ENCODE data around the gene MORN1.
"Not testable (repeated sequence)": the region's sequence is repeated elsewhere in the genome, so short reads cannot be mapped to it uniquely, and the experiment has no call there.

Gene MORN1

DNA sequence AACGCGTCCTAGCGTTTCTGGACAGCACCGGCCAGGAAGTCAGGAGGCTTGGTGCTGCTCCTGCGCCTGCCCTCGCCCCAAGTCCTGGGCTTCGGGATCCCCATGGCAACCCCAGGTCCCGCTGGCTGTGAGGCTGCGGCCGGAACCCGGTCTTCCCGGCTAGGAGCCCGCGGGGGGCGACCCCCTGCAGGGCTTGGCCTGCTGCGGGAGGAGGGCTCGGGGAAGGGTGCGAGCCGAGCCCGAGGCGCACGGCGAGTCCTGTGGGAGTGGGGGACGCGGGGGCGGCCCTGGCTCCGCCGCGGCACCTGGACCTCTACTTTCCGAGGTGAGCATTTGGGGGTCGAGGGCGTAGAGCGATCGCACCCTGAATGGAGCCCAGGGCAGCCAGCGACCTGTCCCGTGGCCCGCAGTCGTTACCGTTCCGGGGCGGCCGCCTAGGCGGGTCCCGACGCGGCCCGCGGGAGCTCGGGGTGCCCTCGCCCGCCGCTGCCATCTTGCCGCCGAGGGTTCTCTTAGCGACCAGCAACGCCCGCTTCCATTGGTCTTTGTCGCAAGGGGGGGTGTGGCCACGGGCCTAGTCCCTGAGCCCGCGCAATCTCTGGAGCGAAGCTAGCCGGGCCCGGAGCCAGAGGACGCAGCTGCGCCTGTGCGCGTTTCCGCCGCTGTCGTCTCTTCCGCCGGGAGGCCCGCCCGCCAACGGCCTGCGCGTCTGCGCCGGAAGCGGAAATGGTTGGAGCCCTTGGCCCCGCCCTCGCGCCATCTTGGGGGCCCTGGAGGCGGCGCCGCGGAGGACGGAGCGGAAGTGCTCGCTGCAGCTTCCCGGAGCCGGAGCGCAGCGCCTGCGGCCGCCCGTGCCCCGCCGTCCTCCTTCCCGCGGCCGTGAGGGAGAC lies at the start of gene MORN1, which contains the start of gene RER1:
TSS of gene MORN1 (minus strand) at position 514 of the 890 bp plus-strand sequence. CDS start at position 493, 21 bp downstream.
TSS of gene RER1 (plus strand) at position 801 of the 890 bp plus-strand sequence. CDS start 3,950 bp downstream, outside the sequence.
- peak; percentile 96 to 100 for DNase-seq

DNA sequence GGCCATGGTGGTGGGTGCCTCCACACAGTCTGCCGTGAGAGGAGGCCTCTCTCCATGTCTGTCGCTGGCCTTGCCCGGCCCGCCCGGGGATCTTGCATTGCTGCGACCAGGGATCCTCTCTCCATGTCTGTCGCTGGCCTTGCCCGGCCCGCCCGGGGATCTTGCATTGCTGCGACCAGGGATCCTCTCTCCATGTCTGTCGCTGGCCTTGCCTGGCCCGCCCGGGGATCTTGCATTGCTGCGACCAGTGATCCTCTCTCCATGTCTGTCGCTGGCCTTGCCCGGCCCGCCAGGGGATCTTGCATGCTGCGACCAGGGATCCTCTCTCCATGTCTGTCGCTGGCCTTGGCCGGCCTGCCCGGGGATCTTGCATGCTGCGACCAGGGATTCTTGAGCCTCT lies 49.0 kb upstream of the MORN1 start:
- DNase-seq = not testable (repeated sequence)

DNA sequence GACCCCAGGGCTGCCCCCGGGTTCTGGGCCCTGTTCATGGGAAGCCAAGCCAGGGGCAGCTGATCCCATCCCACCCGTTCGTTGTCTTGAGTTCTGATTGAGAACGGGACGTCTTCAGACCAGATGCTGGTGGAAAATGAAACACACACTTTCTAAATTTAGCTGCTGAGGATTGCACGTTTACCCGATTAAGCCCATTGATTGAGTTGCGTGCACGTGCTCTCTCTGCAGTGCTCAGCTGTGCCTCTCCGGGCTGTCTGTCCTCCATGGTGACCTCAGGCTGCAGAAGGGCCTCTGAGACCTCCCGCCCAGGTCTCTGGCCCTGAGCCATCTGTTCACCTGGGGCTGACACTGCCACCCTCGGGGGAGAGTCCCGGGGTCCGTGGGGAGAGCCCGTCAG lies 48.0 kb upstream of the MORN1 start:
- no peak for DNase-seq

DNA sequence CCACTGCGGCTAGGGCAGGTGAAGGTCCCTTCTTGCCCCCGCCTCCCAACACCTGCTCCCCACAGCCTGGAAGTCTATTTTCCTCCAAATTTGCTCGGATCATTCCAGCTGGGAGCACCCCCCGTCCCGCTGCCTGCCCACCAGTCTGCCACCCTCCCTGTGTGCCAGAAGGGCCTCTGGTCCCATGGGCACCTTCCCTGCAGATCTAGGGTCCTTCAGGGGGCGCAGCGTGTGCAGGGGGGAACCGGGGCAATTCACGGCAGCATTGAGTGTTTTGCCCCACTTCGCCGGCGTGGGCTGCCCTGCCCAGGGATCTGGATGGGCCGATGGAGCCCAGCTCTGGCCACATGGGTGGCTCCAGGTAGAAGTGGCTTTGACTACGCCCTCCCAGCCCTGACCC lies 47.3 kb upstream of the MORN1 start:
- DNase-seq = no peak

DNA sequence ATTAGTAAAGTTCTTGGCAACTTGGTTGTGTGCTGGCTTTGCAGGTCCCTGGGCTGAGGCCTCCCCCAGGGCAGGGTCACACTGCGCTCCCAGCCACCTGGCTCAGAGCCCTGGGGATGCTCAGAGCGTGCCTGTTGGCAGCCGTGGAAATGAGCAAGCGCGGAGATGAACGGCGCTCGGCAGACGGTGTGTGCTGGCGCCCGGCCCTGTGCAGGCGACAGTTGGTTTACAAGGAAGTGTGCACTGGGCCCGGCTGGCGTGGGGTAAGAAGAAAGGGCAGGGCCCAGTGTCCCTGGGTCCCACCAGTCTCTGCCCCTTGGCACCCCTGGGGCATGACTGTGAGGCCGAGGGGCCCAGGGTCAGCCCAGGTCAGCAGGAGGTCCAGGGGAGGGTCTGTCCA lies 46.7 kb upstream of the MORN1 start:
- DNase-seq = no peak

DNA sequence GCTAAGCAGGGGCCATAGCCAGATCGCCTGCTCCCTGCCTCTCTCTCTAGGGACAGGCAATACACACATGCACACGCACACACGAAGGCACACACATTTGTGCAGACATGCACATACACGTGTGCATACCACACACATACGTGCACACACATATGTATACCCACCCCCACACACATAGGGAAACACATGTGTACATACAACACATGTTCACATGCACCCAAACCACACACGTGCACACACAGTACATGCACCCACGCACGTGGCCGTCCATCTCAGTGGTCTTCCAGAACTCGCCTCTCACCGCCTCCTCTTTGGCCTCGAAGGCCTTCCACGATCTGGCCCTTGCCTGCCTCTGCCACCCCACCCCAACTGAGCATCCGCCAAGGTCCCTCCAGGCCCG lies 46.3 kb upstream of the MORN1 start:
- DNase-seq = no peak

DNA sequence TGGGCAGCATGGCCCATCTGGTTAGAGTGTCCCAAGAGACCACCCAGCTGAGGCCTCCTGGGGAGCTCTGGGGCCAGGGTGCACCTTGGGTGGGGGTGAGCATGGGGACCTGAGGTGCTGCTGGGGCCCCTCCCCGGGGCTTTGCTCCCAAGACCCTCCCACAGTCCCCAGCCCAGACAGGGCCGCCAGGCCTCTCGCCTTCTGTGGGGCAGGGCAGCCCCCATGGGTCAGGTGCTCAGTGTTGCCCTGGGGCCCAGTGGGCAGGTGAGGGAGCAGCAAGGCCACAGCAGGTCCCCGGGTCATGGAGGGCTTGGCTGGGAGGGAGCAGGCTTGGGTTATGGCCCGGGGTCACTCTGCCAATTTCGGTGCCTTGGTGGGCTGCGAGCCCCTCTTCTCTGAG lies 45.5 kb upstream of the MORN1 start:
- no peak for DNase-seq

DNA sequence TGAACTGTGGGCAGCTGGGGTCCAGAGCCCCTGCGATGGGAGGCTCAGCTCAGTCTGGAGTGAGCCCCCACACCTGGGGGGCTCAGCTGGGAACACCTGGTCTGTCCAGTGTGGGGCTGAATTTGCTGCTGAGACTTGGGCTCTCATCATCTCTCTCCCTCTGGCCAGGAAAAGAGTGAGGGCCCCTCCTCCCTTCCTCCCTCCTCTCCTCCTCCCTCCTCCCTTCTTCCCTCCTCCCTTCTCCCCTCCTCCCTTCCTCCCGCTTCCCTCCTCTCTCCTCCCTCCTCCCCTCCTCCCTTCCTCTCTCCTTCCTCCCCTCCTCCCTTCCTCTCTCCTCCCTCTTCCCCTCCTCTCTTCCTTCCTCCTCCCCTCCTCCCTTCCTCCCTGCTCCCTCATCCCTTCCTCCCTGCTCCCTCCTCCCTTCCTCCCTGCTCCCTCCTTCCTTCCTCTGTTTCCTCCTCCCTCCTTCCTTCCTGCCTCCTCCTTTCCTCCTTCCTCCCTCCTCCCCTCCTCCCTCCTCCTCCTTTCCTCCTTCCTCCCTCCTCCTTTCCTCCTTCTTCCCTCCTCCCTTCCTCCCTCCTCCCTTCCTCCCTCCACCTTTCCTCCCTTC lies 44.5 kb upstream of the MORN1 start:
- DNase-seq = no peak

DNA sequence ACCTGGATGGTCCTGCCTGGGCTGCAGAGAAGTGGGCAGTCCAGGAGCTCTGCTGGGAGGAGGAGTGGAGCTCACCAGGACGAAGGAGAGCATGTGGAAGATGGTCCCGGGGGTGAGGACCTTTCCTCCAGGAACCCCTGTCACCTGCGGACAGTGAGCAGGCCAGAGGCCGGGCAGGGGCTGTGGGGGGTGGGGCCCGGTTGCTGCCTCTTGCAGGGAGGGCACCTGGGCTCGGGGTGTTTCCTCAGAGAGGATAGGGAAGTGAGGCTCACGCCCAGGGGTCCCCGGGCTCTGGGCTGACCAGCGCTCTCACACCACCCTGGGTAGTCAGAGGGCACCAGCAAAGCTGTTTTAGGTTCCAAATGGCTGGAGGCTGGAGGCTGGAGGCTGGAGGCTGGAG lies 43.7 kb upstream of the MORN1 start:
- no peak for DNase-seq

DNA sequence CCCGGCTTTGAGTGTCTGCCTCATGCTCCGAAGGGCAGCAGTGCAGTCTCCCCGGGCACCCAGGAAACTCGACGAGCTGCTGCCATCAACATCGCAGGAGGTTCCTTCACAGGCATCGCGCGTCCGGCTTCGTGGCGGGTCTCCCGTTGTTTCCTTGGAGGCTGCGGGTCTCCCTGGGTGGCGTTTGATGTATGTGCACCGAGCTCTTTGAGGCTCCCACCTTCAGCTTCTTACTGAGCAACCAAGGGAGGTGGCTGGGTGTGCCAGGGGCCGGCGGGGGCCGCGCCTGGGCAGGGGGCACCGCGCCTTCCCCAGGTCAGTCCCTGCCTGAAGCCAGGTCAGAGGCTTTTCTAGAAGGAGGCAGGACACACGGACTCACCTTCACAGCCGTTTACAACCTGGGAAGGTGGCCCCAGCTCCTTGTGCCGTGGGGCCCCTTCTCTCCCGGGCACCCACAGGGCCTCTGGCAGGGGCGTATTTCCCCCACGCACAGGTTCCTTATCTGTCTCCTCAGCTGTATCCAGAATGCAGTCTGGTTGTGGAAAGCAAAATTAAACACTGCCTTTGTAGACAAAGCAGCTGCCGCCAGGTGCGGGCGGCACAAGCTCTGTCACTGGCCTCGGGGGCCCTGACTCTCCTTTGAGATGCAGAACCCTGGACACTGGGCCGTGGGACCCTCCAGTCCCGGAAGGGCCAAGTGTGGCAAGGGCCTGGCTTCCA lies 42.7 kb upstream of the MORN1 start:
- no peak for DNase-seq

DNA sequence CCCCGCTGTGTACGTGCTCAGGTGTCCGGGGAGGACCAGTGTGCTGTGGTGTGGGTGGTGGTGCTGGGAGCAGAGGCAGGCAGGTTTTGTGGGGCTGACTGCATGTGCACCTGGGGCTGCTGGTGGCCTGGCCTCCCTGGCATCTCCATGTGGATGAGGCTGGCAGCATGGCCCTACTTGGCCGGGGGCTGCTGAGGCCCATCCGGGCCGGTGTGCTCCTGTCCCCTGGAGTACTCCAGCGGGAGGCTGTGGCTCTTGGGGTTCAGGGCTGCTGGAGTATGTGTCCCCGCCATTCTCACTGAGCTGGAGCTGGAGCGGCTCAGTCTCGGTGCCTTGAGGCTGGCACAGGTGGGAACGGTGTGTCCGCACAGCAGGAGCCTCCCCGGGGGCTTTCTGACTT lies 41.8 kb upstream of the MORN1 start:
- no peak for DNase-seq

DNA sequence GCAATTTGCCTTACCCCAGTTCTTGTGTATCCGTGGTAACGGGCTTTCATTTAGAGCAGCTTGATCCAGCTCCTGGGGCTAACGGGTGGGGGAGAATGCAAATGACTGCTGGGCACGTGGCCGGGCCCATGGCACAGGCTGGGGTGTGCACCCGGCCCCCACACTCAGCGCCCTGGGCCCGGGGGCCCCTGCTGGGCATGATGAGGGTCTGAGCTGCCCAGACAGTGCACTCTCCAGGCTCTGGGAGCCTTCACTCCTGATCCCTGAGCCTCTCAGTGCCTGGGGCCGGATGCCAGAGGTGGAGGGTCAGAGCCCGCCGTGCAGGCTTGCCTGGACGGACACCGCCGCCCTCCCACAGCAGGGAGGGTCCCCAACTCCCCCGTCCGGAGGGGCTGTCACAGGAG lies 41.1 kb upstream of the MORN1 start:
- DNase-seq = no peak

DNA sequence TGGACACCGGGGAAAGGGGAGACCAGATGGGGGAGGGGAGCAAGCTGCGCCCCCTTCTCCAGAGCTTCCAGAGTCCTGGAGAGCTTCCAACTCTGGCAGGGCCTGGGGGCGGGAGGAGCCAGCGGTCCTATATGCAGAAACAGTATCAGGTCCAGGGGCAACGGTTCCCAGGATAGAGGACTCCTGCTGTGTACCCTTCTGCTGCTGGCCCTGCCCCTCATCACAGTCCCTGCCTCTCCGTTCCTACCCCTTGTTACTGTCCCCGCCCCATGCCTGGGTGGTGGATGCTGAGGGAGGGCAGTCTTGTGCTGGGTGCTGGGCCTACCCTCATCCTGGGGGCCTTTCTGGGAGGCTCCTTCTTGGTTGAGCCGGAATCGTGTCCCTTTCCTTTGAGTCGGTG lies 40.2 kb upstream of the MORN1 start:
- no peak for DNase-seq

DNA sequence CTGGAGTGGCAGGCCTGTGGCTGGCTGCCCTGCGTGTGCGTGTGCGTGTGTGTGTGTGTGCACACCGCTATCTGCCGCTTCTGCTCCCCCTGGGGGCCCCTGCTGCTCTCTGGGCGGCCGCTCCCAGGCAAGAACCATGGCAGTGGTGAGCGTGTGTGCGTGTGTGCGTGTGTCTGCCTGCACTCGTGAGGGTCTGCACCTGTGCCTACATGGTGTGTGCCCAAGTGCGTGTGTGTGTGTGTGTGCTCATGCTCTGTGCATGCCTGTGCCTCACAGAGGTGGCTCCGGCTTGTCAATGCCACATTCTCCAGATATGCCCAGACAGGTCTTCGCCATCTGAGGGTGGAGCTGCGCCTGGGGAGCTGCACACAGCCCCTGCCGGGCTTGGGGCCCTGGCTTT lies 39.7 kb upstream of the MORN1 start:
- no peak for DNase-seq

DNA sequence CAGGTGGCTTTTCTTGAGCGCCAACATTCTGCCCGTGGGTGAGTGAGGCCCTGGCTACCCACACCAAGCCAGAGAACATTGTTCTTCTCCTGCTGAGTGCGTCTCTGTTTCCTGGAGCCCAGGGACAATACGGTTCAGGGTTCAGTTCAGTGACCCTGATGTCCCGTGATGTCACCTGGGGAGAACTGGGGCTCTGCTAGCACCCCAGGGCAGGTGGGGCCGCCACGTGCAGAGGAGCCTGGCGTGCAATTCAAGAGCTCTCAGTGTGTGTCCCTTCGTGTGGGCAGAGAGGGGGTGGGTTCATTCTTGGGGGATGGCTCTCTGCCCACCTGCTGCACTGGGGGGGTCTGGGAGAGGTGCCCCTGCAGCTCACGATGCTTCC lies 39.2 kb upstream of the MORN1 start:
- DNase-seq = no peak

DNA sequence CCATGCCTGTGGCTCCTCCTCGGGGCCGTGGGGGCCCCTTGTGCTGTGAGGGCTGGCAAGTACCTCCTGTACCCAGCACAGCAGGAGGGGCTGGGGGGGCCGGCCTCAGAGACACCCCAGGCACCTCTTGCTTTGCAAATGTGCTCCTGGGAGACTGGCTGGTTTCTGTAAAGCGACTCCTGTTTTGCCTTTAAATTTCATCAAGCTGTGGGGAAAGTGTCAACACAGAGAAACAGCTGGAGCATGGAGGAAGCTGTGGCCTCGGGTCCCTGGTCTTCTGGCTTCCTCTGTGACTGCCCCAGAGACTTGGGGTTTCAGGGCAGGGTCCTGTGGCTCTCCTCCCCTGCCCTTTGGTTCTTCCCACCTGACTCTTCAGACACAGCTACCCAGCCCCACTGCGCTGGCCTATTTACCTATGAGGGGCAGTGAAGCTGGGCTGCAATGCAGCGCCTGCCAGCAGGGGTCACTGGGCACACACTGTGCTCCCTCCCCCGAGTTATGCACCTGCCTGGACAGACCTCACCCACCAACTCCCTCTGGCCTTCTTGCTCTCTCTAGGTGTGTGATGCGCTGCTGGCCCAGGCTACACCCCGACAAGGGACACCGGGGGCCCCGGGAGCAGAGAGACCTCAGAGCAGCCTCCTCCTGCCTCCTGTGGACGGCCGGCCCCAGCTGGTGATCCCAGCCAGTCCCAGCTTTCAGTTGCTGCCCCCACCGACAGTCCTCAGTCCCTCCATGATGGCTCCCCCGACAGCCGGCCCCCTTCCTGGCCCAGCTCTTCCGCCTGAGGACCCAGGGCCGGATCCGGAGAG lies 38.6 kb upstream of the MORN1 start:
- no peak for DNase-seq

DNA sequence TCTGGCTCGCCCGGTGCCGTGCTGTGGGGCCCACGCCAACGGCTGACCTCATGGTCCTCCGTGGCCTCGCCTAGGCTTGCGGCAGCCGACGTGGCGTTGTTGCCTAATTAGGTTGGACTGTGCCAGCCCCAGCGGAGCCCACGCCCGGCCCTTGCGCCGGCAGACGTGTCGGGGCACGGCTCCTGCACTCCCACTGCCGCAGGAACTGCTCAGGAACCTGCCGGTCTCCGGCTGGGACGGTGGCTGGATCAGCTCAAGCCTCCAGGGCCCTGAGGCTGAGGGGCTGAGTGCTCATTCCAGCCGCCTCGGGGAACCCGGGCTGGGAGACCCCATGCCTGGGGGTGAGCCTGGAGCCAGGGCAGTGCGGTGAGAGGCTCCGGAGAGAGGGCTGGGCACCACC lies 37.1 kb upstream of the MORN1 start:
- DNase-seq = no peak

DNA sequence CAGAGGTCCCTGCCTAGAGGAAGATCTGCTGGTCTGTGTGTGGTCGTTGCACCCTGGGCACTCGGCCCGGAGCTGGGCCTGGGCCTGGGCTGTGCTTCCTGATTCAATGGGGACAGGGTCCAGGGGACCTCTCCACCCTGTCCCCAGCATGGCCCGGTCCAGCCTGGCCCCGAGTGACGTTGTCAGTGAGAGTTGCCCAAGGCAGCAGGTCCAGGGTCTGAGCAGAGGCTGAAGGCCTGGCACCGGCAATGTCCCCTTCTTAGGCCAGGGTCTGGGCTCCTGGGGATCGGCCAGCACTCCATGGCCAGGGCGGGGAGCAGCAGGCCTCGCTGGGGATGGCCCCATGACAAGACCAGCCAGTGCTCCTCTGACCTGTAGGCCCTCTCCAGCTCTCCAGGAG lies 36.6 kb upstream of the MORN1 start:
- DNase-seq = no peak

DNA sequence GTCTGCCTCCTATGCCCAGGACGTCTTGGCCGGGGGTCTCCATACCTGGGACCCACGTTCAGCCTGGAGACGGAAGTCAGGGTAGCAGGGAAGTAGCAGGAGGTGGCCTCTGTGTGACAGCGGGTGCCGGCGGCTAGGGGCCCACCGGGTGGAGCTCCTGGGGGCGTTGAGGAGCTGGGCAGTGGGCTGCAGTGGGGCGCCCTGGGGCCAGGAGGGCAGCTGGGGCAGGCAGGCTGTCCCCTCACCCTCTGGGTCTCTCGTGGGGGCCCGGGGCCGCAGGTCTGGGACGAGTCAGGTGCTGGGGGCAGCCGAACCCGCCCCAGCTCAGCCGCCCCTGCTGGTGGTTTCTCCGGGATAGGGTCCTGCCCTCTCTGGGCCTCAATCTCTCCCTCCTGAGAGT lies 35.7 kb upstream of the MORN1 start:
- DNase-seq = no peak

DNA sequence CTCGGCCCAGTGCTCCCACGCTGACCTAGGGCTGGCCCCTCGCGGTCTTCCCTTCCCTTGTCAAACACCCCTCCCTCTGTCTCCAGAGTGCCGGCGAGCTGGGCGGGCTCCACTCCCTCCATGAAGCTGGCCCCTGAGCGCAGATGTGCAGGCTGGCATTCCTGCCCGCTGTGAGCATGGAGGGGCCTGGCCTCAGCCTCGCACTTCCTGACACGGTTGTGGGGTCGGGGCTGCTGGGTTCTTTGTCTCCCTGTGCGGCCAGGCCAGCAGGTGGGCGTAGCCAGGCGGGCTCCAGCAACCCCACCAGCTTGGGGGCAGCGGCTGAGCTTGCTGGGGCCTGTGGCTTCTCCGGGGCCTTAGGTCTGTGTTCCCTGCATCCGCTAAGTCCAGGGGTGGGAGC lies 35.2 kb upstream of the MORN1 start:
- no peak for DNase-seq

DNA sequence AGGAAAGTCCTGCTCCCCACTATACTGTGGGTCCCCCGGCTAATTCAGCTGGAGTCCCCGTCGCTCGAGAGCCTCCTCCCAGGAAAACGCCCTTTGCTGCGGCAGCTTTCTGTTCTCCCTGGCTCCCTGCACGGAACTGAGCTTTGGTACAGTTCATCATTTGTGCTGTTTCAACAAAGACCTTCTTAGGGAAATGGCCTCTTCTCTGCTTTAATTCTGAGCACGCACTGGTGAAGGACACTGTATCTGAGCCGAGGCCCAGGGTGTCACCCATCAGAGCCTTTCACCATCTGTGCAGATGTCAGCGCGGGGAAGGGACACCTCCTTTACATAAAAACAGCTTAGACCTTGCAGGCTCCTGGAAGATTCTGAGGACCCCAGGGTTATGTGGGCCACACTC lies 34.5 kb upstream of the MORN1 start:
- DNase-seq = no peak

DNA sequence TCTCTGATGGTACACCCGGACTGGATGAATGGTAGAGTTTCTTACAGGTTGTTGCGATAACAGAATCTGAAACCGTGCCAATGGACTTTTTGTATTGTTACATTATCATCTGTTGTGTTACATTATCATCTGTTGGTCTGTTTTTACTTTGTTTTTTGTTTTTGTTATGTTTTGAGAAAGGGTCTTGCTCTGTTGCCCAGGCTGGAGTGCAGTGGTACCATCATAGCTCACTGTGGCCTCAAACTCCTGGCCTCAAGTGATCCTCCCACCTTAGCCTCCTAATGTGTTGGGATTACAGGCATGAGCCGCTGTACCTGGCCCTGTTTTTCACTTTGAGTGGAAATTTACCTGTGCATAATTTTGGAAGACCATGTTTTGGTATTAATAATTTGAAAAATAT lies 31.2 kb upstream of the MORN1 start:
- DNase-seq = no peak

DNA sequence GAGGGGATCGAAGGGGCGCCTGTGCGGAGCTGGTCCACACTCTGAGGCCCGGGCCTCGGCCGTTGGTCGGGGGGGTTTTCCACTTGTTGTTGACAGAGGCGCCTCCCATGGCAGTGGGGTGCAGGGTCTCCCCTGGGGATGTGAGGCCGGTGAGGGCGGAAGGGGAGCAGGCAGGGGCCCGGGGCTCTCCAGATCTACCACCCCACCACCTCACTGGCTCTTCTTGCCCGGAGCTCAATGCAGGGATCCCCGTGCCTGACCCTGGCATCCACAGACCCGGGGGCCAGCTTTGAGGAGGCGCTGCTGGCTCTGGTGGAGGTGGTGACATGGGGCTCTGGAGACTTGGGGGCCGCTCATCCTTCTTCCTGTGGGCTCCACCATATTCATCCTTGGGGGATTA lies 28.1 kb upstream of the MORN1 start:
- DNase-seq = no peak

All from NCI-H187 (cell line).